HEK293 (cell line): ENCODE results near the gene PLPPR1.

ENCODE experiments used
- CTCF ChIA-PET: fragments of 350-600 bp; formaldehyde crosslinking; extraction: SDS; loops from one replicate; lab custom pipeline; 2021; ENCODE audit warnings: antibody characterized with exemption; lab: Yijun Ruan, JAX
- POLR2A ChIA-PET: fragments of 300-600 bp; formaldehyde crosslinking; extraction: SDS; loops from one replicate; lab custom pipeline; 2020; ENCODE audit warnings: antibody characterized with exemption, inconsistent platforms; lab: Yijun Ruan, JAX
- H3K27ac ChIP-seq: fragments of 200-500 bp; sonication (Bioruptor generic); 2 replicates; pipeline ENCODE4 v1.5.1; 2014; ENCODE audit warnings: low read depth, low read length, control low read depth, inconsistent platforms; ENCODE audit errors: extremely low read depth
- H3K36me3 ChIP-seq, 2 experiments: fragments of 200-500 bp in 1 of 2; sonication (Bioruptor generic) in 1 of 2; 1 replicate in 1 of 2; 2 replicates in 1 of 2; pipeline ENCODE4 v1.5.1; 2014 to 2017; ENCODE audit warnings: inconsistent platforms in 2 of 2, low read length in 2 of 2; ENCODE audit not compliant: control insufficient read depth in 2 of 2, insufficient read depth in 1 of 2
- H3K4me1 ChIP-seq: fragments of 200-500 bp; sonication (Bioruptor generic); 2 replicates; pipeline ENCODE4 v1.5.1; 2014; ENCODE audit warnings: mild to moderate bottlenecking, low read length, inconsistent platforms; ENCODE audit not compliant: control insufficient read depth, insufficient read depth
- H3K4me3 ChIP-seq: 2 replicates; pipeline ENCODE4 v1.5.1; 2011; ENCODE audit warnings: low read depth, mild to moderate bottlenecking, control low read depth, low read length, moderate library complexity
- H3K9me3 ChIP-seq: fragments of 200-500 bp; sonication (Bioruptor generic); 2 replicates; pipeline ENCODE4 v1.5.1; 2014; ENCODE audit warnings: low read depth, low read length, inconsistent platforms; ENCODE audit not compliant: control insufficient read depth, insufficient read depth
- HOXA7 ChIP-seq: sonication (generic); formaldehyde crosslinking; IDR thresholded peaks from 2 replicates; pipeline ENCODE4 v1.8.1; 2022; ENCODE audit warnings: missing genetic modification reagents, borderline replicate concordance
- KLF7 ChIP-seq: fragments of 450-650 bp; formaldehyde crosslinking; IDR thresholded peaks from 2 replicates; pipeline ENCODE4 v1.5.1; 2016; ENCODE audit warnings: missing biosample characterization, missing genetic modification characterization, borderline replicate concordance
- KLF9 ChIP-seq: fragments of 450-650 bp; formaldehyde crosslinking; IDR thresholded peaks from 2 replicates; pipeline ENCODE4 v1.5.1; 2016; ENCODE audit warnings: missing biosample characterization, missing genetic modification characterization, low read depth
- MYNN ChIP-seq: fragments of 450-650 bp; formaldehyde crosslinking; IDR thresholded peaks from 2 replicates; pipeline ENCODE4 v1.5.1; 2016; ENCODE audit warnings: missing biosample characterization, missing genetic modification characterization, borderline replicate concordance
- WT1 ChIP-seq: fragments of 450-650 bp; formaldehyde crosslinking; IDR thresholded peaks from 2 replicates; pipeline ENCODE4 v1.5.1; 2016; ENCODE audit warnings: missing biosample characterization, missing genetic modification characterization
- ZBTB20 ChIP-seq: fragments of 450-650 bp; formaldehyde crosslinking; IDR thresholded peaks from 2 replicates; pipeline ENCODE4 v1.5.1; 2016; ENCODE audit warnings: missing biosample characterization, missing genetic modification characterization
- ZBTB7A ChIP-seq: fragments of 450-650 bp; formaldehyde crosslinking; IDR thresholded peaks from 2 replicates; pipeline ENCODE4 v1.5.1; 2016; ENCODE audit warnings: low read depth, missing biosample characterization, missing genetic modification characterization
- ZNF132 ChIP-seq: fragments of 450-650 bp; formaldehyde crosslinking; IDR thresholded peaks from 2 replicates; pipeline ENCODE4 v1.5.1; 2017; ENCODE audit warnings: missing biosample characterization, missing genetic modification characterization, borderline replicate concordance
- ZNF202 ChIP-seq: fragments of 450-650 bp; formaldehyde crosslinking; IDR thresholded peaks from 2 replicates; pipeline ENCODE4 v1.5.1; 2016; ENCODE audit warnings: missing biosample characterization, missing genetic modification characterization, borderline replicate concordance
- ZNF248 ChIP-seq: fragments of 450-650 bp; formaldehyde crosslinking; IDR thresholded peaks from 2 replicates; pipeline ENCODE4 v1.5.1; 2017; ENCODE audit warnings: missing biosample characterization, missing genetic modification characterization
- ZNF266 ChIP-seq: fragments of 450-650 bp; formaldehyde crosslinking; IDR thresholded peaks from 2 replicates; pipeline ENCODE4 v1.5.1; 2016; ENCODE audit warnings: missing biosample characterization, missing genetic modification characterization, low read depth
- ZNF48 ChIP-seq: fragments of 450-650 bp; formaldehyde crosslinking; IDR thresholded peaks from 2 replicates; pipeline ENCODE4 v1.5.1; 2016; ENCODE audit warnings: missing biosample characterization, missing genetic modification characterization
- ZNF521 ChIP-seq: fragments of 450-650 bp; formaldehyde crosslinking; IDR thresholded peaks from 2 replicates; pipeline ENCODE4 v1.5.1; 2017; ENCODE audit warnings: missing biosample characterization, mild to moderate bottlenecking, missing genetic modification characterization
- ZNF585B ChIP-seq: fragments of 450-650 bp; formaldehyde crosslinking; IDR thresholded peaks from 2 replicates; pipeline ENCODE4 v1.5.1; 2016; ENCODE audit warnings: missing biosample characterization, missing genetic modification characterization
- ZNF596 ChIP-seq: fragments of 450-650 bp; IDR thresholded peaks from 2 replicates; pipeline ENCODE4 v1.5.0; 2018; ENCODE audit warnings: missing biosample characterization, mild to moderate bottlenecking, missing genetic modification characterization, moderate library complexity
- ZNF623 ChIP-seq: fragments of 450-650 bp; formaldehyde crosslinking; IDR thresholded peaks from 2 replicates; pipeline ENCODE4 v1.5.1; 2016; ENCODE audit warnings: missing biosample characterization, missing genetic modification characterization
- ZNF76 ChIP-seq: fragments of 450-650 bp; formaldehyde crosslinking; IDR thresholded peaks from 2 replicates; pipeline ENCODE4; 2016; ENCODE audit warnings: low read depth, missing biosample characterization, missing genetic modification characterization, borderline replicate concordance
- ZNF768 ChIP-seq: fragments of 450-650 bp; formaldehyde crosslinking; IDR thresholded peaks from 2 replicates; pipeline ENCODE4 v1.5.1; 2018; ENCODE audit warnings: missing biosample characterization, mild to moderate bottlenecking, missing genetic modification characterization
- ZNF776 ChIP-seq: fragments of 450-650 bp; formaldehyde crosslinking; IDR thresholded peaks from 2 replicates; pipeline ENCODE4 v1.5.0; 2017; ENCODE audit warnings: missing biosample characterization, missing genetic modification characterization, borderline replicate concordance
- ZNF837 ChIP-seq: fragments of 450-650 bp; formaldehyde crosslinking; IDR thresholded peaks from 2 replicates; pipeline ENCODE4 v1.5.1; 2016; ENCODE audit warnings: missing biosample characterization, missing genetic modification characterization
- ZSCAN30 ChIP-seq: fragments of 450-650 bp; IDR thresholded peaks from 2 replicates; pipeline ENCODE4 v1.5.1; 2018; ENCODE audit warnings: missing biosample characterization, mild to moderate bottlenecking, missing genetic modification characterization, moderate library complexity
- TF ChIP-seq, protein P1 (sequence below): fragments of 450-650 bp; formaldehyde crosslinking; IDR thresholded peaks from 2 replicates; pipeline ENCODE4 v1.5.1; 2017; ENCODE audit warnings: missing biosample characterization, missing genetic modification characterization
- TF ChIP-seq, protein P2 (sequence below): fragments of 450-650 bp; formaldehyde crosslinking; IDR thresholded peaks from 2 replicates; pipeline ENCODE4 v1.5.1; 2016; ENCODE audit warnings: missing biosample characterization, missing genetic modification characterization
- TF ChIP-seq, protein P3 (sequence below): fragments of 450-650 bp; formaldehyde crosslinking; IDR thresholded peaks from 2 replicates; pipeline ENCODE4 v1.5.1; 2016; ENCODE audit warnings: missing biosample characterization, missing genetic modification characterization
- TF ChIP-seq, protein P4 (sequence below): fragments of 450-650 bp; formaldehyde crosslinking; IDR thresholded peaks from 2 replicates; pipeline ENCODE4; 2016; ENCODE audit warnings: missing biosample characterization, missing genetic modification characterization
- TF ChIP-seq, protein P5 (sequence below): fragments of 450-650 bp; formaldehyde crosslinking; IDR thresholded peaks from 2 replicates; pipeline ENCODE4 v1.5.1; 2016; ENCODE audit warnings: missing biosample characterization, missing genetic modification characterization

The PLPPR1 gene

DNA sequence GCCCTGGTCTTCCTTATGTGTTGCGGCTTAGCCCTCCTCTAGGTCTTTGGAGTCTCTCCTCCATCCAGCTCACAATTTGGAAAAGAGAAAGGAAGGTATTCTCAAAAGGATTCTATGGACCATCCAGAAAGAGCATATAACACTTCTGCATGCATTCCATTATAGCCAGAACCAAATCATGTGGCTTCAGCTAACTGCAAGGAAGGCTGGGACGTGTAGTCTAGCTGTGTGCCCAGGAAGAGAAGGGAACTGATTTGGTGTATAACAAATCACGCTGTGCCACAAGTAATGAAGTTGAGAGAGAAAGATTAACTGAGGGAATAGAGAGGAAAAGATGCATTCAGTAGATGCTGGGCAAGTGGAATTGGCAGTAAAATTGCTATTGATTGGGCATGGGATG lies 43.7 kb downstream of the PLPPR1 start:
- Histone ChIP-seq H3K9me3 (no peaks in the 10 kb centered on the region), H3K36me3 (no peaks in the 10 kb centered on the region), H3K4me1 (no peaks in the 10 kb centered on the region), H3K27ac (no peak overlapping the region), H3K4me3 (no peak overlapping the region)
- ChIA-PET POLR2A (no interaction called here), CTCF (interaction anchor here (0.6 to 1.2 kb wide), 2 partner anchors 21 to 748 kb away, joined by 3 read pairs; no protein-coding TSS in a partner anchor)
- TF ChIP-seq ZNF48 (tag by site-specific recombination) (no peak), KLF7 (tag by site-specific recombination) (no peak), ZNF202 (tag by site-specific recombination) (no peak), HOXA7 (CRISPR knock-in tag) (no peak), ZNF585B (tag by site-specific recombination) (no peak), ZNF623 (tag by site-specific recombination) (no peak), KLF9 (tag by site-specific recombination) (no peak), ZBTB7A (tag by site-specific recombination) (no peak)

DNA sequence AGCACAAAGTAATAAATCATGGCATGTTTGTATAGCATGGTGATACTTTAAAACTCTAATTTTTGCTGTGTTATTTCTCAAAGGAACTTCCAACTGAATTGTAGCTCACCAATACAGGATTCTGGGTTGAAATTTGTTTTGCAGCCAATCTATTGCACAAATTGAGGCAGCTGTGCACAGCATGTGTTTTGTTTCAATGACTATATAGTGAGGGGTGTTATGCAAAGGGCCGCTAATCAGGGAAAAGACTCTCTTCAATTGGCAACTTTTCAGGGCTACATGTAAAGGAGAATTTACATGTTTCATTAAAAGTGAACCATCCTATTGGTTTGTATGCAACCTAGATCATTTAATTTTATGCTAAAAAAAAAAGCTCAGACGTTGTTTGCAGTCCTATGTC lies 44.6 kb downstream of the PLPPR1 start:
- H3K36me3 ChIP-seq: no peaks in the 10 kb centered on the region
- H3K27ac ChIP-seq: no peak overlapping the region
- POLR2A ChIA-PET: no interaction called here
- CTCF ChIA-PET: no interaction called here
- TF ChIP-seq, protein P1, sequence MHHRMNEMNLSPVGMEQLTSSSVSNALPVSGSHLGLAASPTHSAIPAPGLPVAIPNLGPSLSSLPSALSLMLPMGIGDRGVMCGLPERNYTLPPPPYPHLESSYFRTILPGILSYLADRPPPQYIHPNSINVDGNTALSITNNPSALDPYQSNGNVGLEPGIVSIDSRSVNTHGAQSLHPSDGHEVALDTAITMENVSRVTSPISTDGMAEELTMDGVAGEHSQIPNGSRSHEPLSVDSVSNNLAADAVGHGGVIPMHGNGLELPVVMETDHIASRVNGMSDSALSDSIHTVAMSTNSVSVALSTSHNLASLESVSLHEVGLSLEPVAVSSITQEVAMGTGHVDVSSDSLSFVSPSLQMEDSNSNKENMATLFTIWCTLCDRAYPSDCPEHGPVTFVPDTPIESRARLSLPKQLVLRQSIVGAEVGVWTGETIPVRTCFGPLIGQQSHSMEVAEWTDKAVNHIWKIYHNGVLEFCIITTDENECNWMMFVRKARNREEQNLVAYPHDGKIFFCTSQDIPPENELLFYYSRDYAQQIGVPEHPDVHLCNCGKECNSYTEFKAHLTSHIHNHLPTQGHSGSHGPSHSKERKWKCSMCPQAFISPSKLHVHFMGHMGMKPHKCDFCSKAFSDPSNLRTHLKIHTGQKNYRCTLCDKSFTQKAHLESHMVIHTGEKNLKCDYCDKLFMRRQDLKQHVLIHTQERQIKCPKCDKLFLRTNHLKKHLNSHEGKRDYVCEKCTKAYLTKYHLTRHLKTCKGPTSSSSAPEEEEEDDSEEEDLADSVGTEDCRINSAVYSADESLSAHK (tag by site-specific recombination): no peak
- TF ChIP-seq, protein P2, sequence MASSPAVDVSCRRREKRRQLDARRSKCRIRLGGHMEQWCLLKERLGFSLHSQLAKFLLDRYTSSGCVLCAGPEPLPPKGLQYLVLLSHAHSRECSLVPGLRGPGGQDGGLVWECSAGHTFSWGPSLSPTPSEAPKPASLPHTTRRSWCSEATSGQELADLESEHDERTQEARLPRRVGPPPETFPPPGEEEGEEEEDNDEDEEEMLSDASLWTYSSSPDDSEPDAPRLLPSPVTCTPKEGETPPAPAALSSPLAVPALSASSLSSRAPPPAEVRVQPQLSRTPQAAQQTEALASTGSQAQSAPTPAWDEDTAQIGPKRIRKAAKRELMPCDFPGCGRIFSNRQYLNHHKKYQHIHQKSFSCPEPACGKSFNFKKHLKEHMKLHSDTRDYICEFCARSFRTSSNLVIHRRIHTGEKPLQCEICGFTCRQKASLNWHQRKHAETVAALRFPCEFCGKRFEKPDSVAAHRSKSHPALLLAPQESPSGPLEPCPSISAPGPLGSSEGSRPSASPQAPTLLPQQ (tag by site-specific recombination): no peak
- TF ChIP-seq, protein P3, sequence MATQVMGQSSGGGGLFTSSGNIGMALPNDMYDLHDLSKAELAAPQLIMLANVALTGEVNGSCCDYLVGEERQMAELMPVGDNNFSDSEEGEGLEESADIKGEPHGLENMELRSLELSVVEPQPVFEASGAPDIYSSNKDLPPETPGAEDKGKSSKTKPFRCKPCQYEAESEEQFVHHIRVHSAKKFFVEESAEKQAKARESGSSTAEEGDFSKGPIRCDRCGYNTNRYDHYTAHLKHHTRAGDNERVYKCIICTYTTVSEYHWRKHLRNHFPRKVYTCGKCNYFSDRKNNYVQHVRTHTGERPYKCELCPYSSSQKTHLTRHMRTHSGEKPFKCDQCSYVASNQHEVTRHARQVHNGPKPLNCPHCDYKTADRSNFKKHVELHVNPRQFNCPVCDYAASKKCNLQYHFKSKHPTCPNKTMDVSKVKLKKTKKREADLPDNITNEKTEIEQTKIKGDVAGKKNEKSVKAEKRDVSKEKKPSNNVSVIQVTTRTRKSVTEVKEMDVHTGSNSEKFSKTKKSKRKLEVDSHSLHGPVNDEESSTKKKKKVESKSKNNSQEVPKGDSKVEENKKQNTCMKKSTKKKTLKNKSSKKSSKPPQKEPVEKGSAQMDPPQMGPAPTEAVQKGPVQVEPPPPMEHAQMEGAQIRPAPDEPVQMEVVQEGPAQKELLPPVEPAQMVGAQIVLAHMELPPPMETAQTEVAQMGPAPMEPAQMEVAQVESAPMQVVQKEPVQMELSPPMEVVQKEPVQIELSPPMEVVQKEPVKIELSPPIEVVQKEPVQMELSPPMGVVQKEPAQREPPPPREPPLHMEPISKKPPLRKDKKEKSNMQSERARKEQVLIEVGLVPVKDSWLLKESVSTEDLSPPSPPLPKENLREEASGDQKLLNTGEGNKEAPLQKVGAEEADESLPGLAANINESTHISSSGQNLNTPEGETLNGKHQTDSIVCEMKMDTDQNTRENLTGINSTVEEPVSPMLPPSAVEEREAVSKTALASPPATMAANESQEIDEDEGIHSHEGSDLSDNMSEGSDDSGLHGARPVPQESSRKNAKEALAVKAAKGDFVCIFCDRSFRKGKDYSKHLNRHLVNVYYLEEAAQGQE (tag by site-specific recombination): no peak
- TF ChIP-seq ZNF837 (tag by site-specific recombination): no peak
- TF ChIP-seq, protein P4, sequence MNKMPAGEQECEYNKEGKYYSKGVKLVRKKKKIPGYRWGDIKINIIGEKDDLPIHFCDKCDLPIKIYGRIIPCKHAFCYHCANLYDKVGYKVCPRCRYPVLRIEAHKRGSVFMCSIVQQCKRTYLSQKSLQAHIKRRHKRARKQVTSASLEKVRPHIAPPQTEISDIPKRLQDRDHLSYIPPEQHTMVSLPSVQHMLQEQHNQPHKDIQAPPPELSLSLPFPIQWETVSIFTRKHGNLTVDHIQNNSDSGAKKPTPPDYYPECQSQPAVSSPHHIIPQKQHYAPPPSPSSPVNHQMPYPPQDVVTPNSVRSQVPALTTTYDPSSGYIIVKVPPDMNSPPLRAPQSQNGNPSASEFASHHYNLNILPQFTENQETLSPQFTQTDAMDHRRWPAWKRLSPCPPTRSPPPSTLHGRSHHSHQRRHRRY: no peak
- TF ChIP-seq ZNF248: no peak
- no peak for TF ChIP-seq WT1
- no peak for TF ChIP-seq ZNF266
- no peak for TF ChIP-seq KLF9 (tag by site-specific recombination)
- no peak for TF ChIP-seq ZNF596
- no peak for TF ChIP-seq MYNN (tag by site-specific recombination)
- TF ChIP-seq ZBTB20 (tag by site-specific recombination): no peak
- no peak for TF ChIP-seq ZNF776 (tag by site-specific recombination)
- no peak for TF ChIP-seq ZNF521
- TF ChIP-seq ZSCAN30 (tag by site-specific recombination): no peak
- TF ChIP-seq, protein P5, sequence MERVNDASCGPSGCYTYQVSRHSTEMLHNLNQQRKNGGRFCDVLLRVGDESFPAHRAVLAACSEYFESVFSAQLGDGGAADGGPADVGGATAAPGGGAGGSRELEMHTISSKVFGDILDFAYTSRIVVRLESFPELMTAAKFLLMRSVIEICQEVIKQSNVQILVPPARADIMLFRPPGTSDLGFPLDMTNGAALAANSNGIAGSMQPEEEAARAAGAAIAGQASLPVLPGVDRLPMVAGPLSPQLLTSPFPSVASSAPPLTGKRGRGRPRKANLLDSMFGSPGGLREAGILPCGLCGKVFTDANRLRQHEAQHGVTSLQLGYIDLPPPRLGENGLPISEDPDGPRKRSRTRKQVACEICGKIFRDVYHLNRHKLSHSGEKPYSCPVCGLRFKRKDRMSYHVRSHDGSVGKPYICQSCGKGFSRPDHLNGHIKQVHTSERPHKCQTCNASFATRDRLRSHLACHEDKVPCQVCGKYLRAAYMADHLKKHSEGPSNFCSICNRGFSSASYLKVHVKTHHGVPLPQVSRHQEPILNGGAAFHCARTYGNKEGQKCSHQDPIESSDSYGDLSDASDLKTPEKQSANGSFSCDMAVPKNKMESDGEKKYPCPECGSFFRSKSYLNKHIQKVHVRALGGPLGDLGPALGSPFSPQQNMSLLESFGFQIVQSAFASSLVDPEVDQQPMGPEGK (tag by site-specific recombination): no peak
- TF ChIP-seq ZNF132: no peak
- TF ChIP-seq ZNF768 (tag by site-specific recombination): no peak
- no peak for TF ChIP-seq ZNF76 (tag by site-specific recombination)
- no peaks in the 10 kb centered on the region for H3K9me3 ChIP-seq
- no peak overlapping the region for H3K4me3 ChIP-seq
- no peaks in the 10 kb centered on the region for H3K4me1 ChIP-seq
